HG02973 (cell line): ENCODE measurements around the gene KYAT1.
"Not testable (repeated sequence)": the region's sequence is repeated elsewhere in the genome, so short reads cannot be mapped to it uniquely, and the experiment has no call there.

Experiments
- ATAC-seq: cut with Tn5 transposase; IDR thresholded peaks from one replicate; pipeline ENCODE4 v1.9.1; 2021; ENCODE audit warnings: moderate library complexity; ENCODE audit not compliant: unreplicated experiment

The KYAT1 gene

DNA sequence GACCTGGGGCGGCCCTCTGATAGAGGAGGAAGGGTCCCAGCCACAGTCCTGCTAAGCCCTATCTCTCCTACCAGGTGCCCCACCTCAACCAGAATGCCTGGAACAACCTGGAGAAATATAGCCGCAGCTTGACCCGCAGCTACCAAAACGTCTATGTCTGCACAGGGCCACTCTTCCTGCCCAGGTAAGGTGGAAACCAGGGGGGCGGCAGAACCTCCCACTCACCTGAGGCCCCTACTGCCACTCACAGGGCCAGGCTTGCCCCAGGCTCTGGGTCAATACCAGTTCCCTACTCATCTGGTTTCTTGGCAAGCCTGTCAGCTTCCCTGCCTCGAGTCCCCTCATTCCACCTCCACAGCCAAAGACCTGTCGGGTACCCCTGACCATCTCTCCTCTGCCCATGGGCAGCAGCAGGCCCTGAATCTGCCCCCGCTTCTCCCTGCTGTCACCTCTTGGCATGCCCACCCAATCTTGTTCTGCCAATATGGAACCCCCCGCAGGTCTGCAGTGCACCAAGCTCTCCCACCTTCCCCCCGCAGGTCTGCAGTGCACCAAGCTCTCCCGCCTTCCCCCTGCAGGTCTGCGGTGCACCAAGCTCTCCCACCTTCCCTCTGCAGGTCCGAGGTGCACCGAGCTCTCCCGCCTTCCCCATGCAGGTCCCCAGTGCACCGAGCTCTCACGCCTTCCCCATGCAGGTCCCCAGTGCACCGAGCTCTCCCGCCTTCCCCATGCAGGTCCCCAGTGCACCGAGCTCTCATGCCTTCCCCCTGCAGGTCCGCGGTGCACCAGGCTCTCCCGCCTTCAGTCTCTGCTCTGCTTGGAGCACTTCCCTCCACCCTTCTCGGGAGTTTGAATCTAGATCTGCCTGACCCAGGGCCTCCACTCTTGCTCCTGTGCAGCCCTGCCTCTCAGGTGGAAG, 60.8 kb downstream of the KYAT1 start:
- ATAC-seq: no peak

DNA sequence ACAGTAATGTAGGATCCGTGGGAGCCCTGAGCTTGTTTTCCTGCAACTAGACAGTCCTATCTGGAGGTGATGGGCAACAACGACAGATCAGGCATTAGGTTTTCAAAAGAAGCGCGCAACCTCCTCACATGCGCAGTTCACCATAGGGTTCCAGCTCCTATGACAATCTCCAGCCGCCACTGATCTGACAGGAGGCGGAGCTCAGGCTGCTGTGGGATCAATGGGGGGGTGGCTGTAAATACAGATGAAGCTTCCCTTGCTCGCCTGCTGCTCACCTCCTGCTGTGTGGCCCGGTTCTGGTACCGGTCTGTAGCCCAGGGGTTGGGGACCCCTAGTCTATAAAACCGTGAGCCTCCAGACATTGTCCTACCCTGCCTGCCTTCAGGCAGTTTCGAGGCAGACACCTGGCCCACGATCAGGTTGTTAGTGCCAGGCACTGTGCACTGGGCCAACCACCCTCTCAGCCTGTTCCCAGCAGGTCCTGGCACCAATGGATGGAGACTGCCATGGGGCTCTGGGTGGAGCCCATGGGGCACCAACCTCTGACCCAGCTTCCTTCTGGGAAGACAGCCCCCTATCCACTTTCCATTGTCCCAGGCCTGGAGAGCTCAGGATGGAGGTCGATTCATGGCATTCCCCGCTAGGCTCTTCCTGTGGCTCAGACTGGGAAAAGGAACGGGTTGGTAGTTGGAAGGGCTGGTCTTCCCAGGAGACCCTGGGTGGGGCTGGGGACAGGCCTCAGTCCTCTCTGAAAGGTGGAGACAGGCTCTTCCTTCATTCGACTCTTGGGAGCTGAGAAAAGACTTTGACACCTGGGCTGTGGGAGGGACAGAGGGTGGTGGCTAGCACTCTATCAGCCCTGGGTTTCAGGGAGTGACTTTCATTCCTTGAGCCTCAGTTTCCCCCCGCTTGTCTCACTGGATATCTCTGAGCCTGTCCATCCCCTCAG, 61.8 kb downstream of the KYAT1 start:
- no peak for ATAC-seq

DNA sequence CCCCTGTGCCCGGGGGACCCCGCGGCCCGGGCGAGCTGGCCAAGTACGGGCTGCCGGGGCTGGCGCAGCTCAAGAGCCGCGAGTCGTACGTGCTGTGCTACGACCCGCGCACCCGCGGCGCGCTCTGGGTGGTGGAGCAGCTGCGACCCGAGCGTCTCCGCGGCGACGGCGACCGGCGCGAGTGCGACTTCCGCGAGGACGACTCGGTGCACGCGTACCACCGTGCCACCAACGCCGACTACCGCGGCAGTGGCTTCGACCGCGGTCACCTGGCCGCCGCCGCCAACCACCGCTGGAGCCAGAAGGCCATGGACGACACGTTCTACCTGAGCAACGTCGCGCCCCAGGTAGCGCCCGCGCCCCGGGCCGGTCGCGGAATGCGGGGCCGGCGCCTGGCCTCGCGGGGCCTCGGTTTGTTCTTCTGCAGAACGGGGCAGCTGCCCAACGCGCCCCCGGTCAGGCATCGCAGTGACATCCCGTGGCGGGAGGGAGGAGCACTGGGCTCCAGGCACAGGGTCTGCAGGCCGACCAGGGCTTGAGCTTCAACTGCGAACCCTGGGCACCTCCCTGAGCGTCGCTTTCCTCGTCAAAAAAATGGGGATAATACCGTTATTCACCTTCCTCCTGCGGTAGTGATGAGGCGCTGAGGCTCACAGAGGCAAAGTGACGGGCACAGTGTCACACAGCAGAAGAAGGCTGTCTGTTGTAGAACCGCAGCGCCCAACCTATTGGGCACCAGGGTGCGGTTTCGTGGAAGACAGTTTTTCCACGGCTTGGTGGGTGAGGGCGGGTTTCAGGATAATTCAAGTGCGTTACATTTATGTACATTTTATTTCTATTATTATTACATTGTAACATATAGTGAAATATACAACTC, 62.7 kb downstream of the KYAT1 start:
- peak; percentile 20 for ATAC-seq

DNA sequence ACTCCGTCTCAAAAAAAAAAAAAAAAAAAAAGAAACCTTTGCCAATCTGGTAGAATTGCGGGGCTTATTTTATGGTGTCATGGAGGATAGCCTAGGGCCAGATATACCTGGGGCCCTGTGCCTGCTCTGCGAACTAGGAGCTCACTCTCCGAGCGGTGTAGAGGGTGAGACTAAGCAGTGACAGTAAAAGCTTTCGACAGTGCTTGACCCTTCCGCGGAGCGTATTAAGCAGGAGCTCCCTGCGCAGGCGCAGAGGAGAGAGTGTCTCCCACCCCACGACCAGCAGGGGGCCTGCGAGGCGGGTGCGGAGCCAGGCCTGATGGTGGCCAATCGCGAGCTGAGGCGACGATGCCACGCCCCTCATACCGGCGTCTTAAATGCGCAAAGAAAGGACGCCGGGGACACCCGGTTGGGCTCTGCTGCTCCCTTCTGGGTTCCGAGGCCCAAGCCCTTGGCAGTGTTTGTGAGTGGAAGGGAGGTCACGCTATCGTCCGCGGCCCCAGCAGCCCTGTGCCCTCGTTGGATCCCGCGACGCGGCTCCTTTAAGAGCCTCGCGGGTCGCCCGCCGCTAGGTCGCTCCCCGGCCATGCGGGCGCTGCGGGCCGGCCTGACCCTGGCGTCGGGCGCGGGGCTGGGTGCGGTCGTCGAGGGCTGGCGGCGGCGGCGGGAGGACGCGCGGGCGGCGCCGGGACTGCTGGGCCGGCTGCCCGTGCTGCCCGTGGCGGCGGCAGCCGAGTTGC, 63.5 kb downstream of the KYAT1 start, which contains the start of gene ENDOG:
Gene ENDOG (plus strand): TSS at position 402 of the 740 bp plus-strand sequence. CDS start 185 bp downstream, at position 587.
- ATAC-seq: peak; percentile 83

DNA sequence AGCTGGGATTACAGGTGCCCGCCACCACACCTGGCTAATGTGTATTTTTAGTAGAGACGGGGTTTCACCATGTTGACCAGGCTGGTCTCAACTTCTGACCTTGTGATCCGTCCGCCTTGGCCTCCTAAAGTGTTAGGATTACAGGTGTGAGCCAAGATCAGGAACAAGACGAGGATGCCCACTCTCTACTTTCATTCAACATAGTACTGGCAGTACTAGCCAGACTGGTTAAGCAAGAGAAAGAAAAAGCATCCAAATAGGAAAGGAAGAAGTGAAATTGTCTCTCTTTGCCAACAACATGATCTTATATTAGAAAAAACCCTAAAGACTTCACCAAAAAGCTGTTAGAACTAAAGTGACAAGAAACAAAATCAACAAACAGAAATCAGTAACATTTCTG, 70.9 kb downstream of the KYAT1 start:
- no peak for ATAC-seq

DNA sequence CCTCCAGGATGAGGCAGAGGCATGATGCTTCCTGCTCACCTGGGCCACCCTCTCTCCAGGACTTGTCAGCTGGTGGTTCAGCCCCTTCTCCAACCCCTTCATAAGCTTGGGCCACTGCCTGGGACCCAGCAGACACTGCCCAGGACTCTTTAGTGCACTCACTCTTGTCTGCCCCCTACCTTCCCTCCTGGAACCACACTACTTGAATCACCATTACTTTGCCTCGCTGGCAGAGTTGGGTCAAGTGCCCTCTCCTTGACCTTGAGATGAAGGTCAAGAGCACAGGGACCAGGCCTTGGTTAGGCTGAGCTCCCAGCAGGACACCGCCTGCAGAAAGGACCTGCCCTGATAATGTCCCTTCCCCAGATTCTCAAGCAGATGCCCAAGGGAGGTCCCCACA, 71.9 kb downstream of the KYAT1 start:
- ATAC-seq: no peak

DNA sequence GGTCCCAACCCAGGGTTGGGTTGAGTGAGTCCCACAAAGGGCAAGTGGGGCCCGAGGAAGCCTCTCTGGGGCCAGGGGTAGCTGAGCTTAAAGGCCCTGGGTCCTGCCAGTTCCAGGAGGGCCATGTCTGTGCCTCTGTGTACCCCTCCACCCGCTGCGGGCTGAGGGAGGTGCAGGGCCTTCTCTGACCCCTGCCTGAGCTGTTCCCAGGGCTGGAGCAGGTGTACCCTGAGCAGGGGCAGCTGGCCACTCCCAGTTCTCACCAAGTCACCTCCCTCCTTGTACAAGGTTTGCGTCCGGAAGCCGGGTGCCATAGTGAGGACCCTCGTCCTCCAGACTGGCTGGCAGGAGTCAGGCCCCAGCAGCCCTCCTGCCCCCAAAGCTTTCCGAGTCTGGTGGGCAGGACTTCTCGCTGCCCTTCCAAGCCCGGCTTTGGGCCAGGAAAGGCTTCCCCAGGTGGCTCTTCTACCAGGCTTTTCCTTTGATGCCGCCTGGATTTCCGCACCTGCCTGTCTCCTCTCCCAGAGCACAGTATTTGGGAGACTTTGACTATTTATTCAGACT, 72.6 kb downstream of the KYAT1 start:
- ATAC-seq: no peak

DNA sequence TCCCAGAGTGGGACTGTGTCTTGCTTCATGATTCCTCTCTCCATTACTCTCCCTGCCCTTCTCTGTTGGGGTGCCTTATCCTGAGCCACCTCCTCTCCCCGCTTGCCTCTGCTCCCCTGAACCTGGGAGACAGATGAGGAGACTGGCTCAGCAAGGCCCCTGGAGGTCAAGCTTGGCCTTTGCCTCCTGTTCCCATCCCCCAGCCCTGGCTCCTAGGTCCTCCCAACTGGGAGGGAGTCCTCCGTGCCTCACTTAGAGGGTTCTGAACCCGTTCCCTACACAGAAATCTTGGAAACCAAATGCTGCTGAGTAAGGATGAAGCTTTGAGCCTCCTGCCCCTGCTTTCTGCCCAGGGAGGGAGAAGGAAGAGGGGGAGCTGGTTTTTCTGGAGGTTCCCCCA, 73.2 kb downstream of the KYAT1 start:
- ATAC-seq: no peak

DNA sequence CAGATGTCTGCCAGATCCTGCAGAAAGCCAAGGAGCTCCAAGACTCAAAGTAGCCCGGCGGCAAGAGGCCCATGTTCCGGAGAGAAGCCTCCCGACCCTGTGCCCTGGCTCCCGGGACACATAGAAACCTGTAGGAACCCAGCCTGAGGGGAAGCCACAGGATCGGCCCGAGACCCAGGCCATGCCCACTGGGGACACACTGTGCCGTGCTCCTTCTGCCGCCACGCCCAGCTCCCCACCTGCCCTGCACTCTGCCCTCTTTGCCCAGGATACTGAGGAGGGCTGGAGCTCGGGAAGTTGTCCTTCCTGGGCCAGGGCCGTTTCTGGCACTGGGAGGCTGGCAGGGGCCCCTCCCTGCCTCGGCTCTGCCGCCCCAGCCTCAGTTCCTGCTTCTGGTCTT, 73.9 kb downstream of the KYAT1 start:
- no peak for ATAC-seq

DNA sequence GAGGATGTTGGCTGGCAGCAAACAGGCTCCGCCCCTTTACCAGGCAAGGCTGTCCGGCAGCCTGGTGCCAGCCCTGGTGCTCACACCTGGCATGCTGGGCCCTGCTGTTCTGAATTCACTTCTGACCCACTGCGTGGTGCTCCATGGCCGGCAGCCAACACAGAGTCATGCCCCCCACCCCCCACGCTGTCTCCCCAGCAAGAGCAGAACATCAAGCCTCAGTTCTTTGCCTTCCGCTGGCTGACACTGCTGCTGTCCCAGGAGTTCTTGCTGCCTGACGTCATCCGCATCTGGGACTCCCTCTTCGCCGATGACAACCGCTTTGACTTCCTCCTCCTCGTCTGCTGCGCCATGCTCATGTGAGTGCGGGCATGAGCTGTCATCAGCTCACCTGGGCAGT, 76.1 kb downstream of the KYAT1 start:
- ATAC-seq: no peak

DNA sequence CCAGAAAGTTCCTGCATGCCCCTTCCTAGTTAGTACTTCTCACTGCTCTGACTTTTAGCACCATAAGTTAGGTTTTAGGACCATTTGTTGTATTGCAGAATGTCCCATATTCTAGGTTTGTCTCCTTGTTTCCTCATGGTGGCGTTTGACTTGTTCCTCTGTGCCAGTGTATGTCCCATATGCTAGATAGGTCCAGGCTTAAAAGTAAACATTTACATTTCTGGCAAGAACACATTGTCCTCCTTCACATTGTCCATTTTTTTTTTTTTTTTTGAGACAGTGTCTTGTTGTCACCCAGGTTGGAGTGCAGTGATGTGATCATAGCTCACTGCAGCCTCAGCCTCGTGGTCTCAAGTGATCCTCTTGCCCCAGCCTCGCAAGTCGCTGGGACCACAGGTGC, 79.3 kb downstream of the KYAT1 start:
- no peak for ATAC-seq

DNA sequence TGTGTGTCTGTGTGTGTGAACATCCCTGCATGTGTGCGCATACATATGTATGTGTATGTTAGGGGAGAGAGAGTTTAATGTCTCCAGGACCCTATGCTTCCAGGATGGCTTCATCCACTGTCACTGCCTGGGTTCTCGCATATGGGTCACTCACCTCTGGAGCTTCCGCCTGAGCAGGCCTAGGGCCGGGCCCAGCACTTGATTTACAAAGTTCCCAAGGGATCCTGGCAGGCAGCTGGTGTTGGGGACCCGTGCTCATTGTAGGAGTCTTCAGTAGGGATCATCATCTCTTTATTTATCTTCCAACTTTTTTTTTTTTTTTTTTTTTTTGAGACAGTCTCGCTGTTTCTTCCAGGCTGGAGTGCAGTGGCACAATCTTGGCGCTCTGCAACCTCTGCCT, 81.7 kb downstream of the KYAT1 start:
- no peak for ATAC-seq

DNA sequence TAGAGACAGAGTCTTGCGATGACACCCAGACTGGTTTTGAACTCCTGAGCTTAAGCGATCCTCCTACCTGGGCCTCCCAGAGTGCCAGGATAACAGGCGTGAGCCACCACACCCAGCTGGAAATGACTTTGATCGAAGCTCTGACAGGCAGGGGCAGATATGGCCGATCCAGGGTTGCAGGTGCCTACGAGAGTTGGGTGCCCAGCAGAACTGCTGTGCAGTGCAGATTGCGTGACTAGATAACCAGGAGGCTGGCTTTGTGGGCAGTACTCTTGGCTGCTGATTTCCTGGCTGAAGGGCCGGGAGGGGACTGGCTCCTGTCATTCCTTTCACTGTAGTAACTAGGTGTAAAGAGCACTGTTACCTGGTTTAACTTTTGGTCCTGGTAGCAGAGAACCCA, 82.9 kb downstream of the KYAT1 start:
- no peak for ATAC-seq

DNA sequence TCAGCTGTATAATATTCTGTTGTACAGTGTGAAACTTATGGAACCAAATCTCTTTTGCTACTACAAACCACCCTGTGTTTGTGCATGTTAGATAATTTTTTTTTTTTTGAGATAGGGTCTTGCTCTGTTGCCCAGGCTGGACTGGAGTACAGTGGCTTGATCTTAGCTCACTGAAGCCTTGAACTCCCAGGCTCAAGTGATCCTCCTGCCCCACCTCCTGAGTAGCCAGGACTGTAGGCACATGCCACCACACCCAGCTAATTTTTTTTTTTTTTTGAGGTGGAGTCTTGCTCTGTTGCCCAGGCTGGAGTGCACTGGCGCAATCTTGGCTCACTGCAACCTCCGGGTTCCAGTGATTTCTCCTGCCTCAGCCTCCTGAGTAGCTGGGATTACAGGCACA, 86.8 kb downstream of the KYAT1 start:
- not testable (repeated sequence) for ATAC-seq

DNA sequence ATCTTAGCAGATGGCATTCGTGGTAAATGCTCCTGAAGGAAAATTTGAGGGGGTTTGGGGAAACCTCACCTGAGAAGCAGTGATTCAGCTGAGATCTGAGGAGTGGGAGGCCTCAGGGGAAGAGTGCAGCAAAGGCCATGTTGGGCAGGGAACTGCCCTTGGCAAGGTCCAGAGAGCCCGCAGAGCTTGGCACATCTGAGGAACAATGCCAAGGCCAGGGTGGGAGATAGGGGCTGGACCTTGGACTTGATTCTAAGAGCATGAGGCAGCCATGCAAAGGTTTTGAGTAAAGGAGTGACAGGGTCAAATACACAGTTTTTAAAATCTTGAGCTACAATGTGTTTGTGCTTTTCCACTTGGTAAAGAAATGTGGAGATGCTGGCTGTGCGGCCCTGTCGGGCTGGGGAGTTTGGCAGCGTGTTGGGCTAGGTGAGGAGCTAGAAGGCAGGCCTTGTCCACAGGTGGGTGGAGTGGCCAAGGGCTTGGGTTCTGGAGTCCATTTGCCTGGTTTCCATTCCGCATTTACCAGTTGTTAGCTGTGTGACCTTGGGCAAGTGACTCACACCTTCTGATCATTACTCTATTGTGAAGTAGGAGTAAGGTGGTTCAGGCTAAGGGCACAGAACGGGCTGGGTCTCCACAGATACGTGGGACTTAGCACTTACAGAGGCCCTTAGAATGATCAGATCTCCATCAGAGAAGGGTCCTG, 88.6 kb downstream of the KYAT1 start:
- no peak for ATAC-seq

DNA sequence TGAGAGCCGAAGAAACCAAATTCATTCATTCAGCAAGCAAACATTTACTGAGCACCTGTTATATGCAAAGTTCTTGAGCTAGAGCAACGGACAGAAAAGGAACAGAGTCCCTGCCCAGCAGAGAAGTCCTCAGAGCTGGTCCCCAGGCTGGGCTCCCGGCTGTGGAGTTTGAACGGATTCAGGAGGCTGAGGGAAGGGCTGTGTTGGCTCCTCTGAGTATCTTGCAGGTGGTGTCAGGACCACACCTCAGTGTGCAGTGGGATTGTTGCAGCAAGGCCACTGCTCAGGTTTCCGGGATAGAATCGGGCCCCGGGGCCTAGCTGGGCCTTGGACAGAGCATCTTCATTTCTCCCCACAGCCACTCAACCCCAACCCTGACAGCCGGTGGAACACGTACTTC, 89.6 kb downstream of the KYAT1 start:
- ATAC-seq: no peak

DNA sequence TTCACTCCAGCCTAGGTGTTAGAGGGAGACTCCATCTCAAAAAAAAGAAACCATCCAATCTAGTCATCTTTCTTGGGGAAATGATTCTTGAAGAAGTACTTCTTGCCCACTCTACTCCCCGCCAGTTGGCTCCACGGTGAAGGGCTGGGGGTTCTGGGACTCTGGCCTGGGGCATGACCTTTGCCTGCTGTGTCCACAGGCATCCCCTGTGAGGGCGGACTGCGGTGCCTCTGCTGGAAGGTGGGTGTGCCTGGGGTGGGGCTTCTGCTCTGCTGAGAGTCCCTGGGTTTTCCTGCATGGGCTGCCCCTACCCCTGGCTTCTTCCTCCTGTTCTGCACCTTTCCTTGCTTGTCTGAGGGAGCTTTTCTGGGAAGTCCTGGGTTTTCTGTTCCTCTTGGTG, 91.2 kb downstream of the KYAT1 start:
- no peak for ATAC-seq

DNA sequence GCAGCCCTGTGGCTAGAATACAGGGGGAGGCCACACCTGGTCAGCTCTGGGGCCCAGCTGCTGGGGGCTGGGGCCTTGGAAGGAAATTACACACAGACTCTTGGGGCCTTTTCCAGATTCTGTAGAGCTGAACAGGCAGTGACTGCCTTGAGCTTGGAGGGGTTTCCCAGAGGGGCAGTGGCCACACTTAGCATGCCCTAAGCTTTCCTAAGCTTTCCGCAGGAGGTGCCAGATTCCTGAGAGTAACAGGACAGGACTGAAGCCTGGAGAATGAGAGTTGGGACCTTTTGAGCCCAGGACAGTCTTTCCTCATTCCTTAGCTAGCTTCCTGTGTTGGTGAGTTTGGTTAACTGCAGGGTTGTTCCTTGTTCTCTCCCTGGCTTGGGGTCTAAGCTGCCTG, 93.3 kb downstream of the KYAT1 start:
- no peak for ATAC-seq

DNA sequence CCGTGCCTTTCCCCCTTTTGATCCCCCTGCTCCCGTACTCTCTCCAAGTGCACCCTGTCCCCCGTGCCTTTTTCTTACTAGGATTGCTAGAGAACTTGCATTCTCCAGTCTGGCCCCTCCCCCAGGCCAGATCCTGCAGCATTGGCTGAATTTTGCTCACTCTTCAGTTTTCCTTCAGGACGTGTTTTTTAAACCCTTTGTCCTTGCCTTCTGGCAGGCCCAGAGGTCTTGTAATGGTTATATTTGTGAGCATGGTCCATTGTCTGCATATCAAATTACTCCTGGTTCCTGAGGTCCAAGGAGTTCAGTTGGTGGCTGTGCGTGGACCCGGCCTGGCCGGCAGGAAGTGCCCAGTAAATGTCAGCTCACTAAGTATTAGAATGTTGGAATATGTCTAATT, 94.1 kb downstream of the KYAT1 start:
- no peak for ATAC-seq
